Ishikawa (cell line): ENCODE results near the gene CUL9.

ENCODE experiments used
- CREB1 ChIP-seq: IDR thresholded peaks from 2 replicates; pipeline ENCODE4 v1.6.1; 2012; ENCODE audit warnings: low read depth
- EP300 ChIP-seq: IDR thresholded peaks from 2 replicates; pipeline ENCODE4 v1.6.1; 2012; ENCODE audit warnings: borderline replicate concordance
- NFIC ChIP-seq: IDR thresholded peaks from 2 replicates; pipeline ENCODE4 v1.6.1; 2012
- RAD21 ChIP-seq: IDR thresholded peaks from 2 replicates; pipeline ENCODE4 v1.6.1; 2012; ENCODE audit warnings: low read depth
- YY1 ChIP-seq: IDR thresholded peaks from 2 replicates; pipeline ENCODE4 v1.6.1; 2012; ENCODE audit warnings: low read depth
- TF ChIP-seq, protein P1 (sequence below): IDR thresholded peaks from 2 replicates; pipeline ENCODE4 v1.6.1; 2012; ENCODE audit warnings: low read depth, mild to moderate bottlenecking
- TF ChIP-seq, protein P2 (sequence below): IDR thresholded peaks from 2 replicates; pipeline ENCODE4 v1.6.1; 2012

DNA sequence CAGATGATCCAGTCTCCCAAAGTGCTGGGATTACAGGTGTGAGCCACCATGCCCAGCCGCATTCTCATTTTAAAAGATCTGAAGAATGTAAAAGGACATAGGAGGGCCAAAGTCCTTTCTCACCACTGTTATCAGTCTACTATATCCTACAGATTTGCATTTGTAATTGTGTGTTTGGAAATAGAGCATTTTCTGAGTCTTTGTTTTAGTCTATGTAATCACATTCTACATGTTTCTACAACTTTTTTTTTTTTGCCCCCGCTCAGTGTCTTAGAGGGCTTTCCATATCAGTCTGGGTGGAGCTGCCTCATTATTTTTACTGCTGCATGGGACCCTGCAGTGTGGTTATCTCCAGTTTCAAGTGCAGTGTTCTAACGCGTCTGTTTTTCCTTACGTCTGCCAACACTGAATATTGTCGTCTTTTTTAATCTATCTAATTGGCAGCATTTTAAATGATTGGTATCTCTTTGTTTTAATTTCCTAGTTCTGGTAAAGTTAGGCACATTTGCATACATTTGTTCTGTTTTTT, 7.8 kb downstream of the CUL9 start:
- TF ChIP-seq EP300 (no peak), YY1 (no peak), NFIC (no peak), RAD21 (no peak), CREB1 (no peak)
- TF ChIP-seq, protein P1, sequence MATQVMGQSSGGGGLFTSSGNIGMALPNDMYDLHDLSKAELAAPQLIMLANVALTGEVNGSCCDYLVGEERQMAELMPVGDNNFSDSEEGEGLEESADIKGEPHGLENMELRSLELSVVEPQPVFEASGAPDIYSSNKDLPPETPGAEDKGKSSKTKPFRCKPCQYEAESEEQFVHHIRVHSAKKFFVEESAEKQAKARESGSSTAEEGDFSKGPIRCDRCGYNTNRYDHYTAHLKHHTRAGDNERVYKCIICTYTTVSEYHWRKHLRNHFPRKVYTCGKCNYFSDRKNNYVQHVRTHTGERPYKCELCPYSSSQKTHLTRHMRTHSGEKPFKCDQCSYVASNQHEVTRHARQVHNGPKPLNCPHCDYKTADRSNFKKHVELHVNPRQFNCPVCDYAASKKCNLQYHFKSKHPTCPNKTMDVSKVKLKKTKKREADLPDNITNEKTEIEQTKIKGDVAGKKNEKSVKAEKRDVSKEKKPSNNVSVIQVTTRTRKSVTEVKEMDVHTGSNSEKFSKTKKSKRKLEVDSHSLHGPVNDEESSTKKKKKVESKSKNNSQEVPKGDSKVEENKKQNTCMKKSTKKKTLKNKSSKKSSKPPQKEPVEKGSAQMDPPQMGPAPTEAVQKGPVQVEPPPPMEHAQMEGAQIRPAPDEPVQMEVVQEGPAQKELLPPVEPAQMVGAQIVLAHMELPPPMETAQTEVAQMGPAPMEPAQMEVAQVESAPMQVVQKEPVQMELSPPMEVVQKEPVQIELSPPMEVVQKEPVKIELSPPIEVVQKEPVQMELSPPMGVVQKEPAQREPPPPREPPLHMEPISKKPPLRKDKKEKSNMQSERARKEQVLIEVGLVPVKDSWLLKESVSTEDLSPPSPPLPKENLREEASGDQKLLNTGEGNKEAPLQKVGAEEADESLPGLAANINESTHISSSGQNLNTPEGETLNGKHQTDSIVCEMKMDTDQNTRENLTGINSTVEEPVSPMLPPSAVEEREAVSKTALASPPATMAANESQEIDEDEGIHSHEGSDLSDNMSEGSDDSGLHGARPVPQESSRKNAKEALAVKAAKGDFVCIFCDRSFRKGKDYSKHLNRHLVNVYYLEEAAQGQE = no peak
- TF ChIP-seq, protein P2, sequence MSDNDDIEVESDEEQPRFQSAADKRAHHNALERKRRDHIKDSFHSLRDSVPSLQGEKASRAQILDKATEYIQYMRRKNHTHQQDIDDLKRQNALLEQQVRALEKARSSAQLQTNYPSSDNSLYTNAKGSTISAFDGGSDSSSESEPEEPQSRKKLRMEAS = no peak
